ELR (cell line): ENCODE results near the gene ZRANB3.
"Not testable (repeated sequence)": the region's sequence is repeated elsewhere in the genome, so short reads cannot be mapped to it uniquely, and the experiment has no call there.

Experiments
- DNase-seq: peaks from one replicate; pipeline ENCODE4 v3.0.0-alpha.2; 2015; ENCODE audit warnings: low read depth

Gene ZRANB3

DNA sequence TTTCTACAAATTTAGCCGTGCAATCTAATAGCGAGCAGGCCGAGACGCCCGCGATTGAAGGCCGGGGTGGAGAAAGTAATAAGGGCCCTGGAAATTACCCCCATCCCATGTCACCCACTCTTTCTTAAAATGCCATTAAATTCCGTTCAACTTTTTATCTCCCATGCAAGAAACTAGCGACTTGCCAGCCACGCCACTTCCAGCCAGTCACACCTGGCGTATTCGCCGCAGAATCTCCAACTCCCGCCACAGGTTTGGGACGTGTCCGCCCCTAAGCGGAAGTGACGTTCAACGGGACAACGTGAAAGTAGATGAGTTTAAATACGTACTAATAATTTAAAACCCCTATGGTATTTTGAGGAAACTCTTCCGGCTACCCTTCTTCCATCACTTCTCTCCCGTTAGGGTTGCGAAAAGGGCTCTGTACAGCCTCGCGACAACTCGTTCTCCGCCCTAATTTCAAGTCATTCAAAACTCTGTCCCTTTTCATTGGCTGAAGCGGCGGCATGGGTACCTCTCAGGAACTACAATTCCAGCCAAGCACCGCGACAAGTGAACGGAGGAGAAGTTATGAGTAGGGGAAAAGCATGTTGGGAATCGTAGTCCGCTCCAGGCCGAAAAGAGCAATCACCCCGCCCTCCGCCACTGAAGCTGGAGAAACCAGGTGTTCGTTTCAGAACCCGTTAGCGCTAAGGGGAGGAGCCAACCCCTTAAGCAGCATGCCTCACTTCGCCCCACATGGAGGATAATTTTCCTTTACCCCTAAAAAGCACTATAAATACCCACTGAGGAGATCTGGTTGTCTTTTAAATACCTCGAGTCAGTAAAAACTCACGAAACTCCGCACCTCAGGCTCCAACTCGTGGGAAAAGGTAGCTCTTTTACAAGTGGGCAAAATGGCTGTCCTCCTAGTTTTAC lies at the start of gene ZRANB3:
Gene ZRANB3 (minus strand): TSS at position 906 of the 918 bp plus-strand sequence.
- DNase-seq = peak; percentile 98

DNA sequence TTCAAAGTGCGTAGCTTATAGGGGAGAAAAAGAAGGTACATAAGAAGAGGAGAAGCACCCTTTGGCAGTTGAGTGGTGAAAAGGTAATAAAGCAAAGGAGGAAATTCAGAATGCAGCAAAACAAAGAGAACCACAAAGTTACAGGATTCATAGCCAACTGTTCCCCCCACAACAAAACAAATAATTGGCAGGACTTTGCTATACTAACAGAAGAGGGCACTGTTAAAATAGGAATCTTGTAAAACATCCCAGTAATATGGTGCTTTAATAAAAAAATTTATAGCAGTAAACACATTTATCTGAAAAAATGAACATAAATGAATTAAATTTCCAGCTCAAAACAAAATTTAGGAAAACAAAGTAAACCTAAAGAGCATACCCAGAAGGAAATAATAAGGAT lies 42.6 kb upstream of the ZRANB3 start:
- DNase-seq = no peak

DNA sequence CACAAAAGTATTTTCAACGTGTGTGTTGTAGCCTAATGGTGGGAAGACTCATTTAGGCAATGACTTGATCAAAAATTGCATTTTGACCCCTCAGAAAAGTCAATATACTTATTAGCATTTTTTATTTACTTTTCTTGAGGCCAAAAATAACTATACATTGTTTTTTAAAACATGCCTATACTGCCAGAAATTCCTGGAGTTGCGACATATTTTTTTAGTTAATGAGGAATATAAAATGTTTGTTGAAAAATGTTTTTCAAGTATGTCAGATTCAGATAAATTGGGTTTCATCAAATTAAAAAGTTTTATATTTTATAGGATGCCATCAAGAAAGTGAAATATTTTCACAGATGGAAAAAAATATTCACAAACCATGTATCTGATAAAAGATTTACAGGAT lies 39.9 kb upstream of the ZRANB3 start:
- no peak for DNase-seq

DNA sequence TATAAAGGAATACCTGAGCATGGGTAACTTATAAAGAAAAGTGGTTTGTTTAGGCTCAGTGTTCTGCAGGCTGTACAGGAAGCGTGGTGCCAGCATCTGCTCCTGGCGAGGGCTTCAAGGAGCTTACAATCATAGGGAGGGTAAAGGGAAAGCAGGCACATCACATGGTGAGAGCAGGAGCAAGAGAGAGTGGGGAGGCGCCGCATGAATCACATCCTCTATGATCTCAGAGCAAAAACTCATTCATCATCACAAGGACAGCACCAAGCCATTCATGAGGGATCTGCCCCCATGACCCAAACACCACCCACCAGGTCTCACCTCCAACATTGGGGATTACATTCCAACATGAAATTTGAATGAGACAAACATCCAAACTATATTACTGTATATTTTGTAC lies 32.8 kb upstream of the ZRANB3 start:
- DNase-seq = peak; percentile 71

DNA sequence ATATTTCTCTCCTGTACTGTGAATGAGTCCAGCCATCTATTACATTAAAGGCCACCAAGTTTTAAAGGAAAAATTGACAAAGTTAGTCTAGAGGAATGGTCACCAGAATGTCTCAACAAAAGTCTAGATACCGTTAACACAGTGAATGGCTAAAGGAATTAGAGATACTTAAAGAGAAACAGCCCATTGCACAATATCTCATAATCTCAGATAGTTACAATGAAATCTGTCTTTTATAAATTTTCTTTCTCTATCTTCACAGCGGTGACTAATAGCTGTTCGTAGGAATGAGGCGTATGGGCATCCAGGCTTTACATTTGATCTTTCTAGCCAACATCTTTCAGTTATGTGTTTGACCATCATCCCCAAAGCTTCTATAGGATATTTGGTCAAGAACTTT lies 30.9 kb upstream of the ZRANB3 start:
- DNase-seq = no peak

DNA sequence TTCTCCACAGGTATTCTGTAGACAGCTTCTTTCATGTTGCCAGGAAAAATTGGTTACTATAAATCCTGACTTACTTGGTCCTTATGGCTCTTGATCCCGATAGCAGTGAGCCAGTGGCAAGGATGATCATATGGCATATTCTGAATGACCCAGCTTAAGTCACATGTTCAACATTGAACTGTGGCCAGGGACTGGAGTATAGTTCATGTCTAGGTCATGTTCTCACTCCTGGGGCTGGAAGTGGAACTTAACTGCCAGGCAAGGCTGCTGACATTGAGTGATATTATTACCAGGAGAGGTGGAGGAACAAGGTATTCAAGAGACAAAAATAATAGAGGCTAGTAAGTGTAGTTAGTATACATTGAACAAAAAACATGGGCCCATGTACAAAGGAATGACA lies 26.5 kb upstream of the ZRANB3 start:
- no peak for DNase-seq

DNA sequence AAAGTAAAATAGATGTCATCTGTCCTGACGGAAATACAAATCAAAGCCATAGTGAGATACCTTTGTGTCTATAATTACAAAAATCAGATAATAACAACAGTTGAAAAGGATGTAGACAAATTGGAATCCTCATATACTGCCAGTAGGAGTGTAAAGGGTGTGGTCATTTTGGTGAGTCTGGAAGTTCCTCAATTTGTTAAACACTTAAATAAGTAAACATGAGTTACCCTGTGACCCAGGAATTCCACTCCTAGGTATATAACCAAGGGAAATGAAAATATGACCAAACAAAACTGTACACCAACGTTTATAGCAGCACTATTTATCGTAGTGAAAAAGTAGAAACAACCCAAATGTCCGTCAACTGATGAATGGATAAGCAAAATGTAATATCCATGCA lies 24.3 kb upstream of the ZRANB3 start:
- DNase-seq = no peak

DNA sequence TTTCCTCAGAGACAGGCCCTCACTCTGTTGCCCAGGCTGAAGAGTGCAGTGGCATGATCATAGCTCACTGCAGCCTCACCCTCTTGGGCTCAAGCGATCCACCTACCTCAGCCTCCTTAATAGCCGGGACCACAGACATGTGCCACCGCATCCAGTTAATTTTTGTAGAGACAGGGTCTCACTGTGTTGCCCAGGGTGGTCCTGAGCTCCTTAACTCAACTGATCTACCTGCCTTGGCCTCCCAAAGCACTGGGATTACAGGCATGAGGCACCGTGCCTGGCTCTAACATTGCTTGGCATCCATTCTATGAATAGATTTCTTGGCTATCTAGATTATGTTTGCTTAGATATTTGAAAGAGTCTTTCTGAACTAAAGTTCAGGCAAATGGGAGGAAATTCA lies 21.9 kb upstream of the ZRANB3 start:
- DNase-seq = no peak

DNA sequence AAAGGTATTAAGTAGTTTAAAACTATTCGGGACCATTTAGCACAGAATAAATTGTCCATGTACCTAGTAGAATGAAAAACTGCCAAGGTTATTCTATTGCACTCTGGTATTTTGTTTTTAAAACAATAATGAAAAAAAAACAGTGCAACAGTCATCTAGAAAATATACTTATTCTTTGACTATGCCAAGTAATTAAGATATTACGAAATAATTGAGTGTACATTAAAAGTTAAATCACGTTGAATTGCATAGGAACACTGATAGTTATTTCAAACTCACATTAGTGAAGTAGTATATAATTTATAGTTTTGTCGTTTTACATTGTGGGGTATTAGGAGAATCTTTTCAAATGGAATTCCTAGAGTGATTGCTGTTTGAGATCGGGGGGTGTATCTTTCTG lies 20.3 kb upstream of the ZRANB3 start:
- DNase-seq = no peak

DNA sequence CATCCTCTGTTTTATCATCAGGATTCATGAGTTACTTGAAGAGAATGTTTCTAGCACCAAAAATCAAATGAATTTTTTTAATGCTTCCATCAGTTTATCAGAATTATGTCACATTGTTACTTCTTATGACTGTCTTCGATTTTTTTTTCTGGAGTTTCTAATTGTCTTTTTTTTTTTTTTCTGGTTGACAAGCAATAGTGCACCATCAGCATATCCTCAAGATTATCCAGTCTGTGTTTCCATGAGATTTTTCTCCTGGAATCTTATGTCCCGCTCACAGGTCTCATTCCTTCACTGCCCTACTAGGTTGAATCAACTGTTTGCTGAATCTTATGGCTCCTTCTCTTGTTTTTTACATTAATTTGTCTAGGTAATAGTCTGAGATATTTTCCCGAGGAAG lies 16.3 kb upstream of the ZRANB3 start:
- no peak for DNase-seq

DNA sequence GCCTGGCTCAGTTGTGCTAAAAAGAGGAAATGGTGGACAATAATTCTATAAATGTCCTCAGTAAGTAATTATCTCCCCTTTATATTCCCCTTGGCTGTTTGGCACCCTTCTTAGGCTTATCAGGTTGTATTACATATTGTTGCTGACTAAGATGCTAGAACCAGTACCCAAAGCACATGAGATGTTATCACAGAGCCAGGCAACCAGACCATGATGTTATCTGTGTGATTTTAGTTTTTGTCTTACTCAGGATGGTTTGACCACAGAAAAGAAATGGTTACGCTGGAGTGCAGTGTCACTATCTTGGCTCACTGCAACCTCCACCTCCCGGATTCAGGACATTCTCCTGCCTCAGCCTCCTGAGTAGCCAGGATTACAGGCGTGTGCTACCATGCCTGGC lies 15.4 kb upstream of the ZRANB3 start:
- DNase-seq = no peak

DNA sequence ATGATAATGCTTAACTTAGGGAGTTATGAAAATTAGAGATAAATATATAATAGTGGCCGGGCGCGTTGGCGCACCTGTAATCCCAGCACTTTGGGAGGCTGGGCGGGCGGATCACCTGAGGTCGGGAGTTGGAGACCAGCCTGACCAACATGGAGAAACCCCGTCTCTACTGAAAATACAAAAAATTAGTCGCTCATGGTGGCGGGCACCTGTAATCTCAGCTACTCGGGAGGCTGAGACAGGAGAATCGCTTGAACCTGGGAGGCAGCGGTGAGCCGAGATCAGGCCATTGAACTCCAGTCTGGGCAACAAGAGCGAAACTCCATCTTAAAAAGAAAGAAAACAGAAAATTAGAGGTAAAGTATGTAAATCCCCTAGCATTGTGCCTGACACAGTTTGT lies 2.5 kb upstream of the ZRANB3 start:
- not testable (repeated sequence) for DNase-seq

DNA sequence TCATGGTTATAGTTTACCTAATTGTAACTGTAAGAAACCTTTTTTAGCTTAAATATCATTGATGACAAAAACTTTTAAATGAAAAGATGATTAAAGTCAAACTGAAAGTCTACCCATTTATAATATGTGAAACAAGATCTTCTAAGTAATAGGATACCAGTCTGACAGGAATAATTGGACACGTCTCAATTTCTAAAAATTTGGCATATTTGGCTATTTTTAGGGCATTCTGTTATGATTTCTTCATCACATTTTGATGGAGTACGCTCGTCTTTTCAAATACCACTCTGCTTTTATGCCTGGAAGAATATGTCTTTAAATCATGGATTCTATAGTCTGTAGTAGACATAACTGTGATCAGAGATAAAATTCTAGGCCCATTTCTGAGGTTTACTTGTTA lies 1.6 kb upstream of the ZRANB3 start:
- no peak for DNase-seq

DNA sequence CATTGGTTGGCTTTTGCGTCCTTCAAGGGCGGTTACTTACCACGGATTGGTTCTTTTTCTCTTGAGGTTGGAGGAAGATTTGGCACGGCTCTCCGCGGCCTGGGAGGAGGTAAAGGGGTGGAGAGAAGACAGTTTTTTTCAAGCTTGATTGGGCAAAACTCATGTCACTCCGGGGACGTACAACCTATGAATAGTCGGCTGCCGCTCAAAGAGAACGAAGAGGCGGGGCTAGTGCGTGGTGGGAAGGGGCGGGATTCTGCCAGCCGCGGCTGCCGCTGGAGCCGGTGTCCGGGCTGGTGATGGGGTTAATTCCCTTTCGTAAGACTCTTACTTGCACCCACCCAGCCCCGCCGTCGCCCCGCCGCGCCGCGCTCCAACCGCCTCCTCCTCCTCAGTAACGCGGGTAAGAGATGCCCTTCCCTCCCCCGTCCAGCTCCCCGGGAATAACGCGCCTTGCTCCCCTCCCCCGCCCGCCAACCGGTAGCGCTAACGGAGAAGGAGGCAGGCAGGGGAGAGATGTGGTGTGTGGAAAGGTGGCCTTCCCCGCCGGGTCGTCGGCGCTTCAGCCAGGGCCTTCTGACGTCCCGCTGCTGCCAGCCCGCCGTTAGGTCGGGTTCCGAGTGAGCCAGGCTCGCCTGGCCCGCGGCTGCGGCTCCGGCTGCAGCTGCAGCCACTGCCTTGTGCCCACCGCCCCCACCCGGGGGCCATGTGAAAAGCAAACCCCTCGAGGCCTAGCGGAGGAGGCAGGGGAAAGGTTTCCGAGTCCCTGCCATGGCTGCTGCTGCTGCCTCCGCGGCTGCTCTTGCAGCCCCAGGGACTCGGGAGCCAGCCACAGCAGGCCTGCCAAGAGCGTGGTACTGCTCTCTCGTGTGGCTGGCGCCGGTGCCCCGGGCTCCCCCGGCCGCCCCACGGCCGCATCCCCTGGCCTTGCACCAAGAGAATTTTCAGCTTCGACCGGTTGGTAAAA lies 496 bp upstream of the ZRANB3 start, which contains the start of gene R3HDM1:
Gene R3HDM1 (plus strand): TSS at position 254 of the 967 bp plus-strand sequence. CDS start 73,362 bp downstream, outside the sequence.
- DNase-seq = peak; percentile 100

DNA sequence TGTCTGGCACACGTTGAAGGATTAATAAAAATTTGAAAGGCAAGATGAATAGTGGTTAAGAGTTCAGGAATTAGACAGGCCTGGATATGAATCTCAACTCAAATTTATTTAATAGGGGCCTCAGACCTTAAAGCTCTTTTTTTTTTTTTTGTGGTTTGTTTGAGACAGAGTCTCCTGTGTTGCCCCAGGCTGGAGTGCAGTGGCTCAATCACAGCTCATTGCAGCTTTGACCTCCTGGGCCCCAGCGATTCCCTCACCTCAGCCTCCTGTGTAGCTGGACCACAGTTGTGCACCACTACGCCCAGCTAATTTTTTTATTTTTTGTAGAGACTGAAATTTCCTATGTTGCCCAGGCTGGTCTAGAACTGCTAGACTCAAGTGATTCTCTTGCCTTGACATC lies 3.0 kb downstream of the ZRANB3 start:
- peak; percentile 27 for DNase-seq

DNA sequence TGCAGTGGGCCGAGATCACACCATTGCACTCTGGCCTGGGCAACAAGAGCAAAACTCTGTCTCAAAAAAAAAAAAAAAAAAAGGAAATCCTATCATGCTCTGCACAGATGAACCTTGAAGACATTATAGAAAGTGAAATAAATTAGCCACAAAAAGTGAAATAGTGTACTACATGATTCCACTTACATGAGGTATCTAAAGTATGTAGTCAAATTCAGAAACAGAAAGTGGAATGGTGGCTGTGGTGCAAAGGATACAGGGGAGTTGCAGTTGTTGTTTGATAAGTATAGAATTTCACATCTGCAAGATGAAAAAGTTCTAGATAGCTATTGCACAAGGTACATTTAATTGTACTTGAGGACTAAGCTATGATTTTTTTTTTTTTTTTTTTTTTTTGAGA lies 5.2 kb downstream of the ZRANB3 start:
- DNase-seq = no peak

DNA sequence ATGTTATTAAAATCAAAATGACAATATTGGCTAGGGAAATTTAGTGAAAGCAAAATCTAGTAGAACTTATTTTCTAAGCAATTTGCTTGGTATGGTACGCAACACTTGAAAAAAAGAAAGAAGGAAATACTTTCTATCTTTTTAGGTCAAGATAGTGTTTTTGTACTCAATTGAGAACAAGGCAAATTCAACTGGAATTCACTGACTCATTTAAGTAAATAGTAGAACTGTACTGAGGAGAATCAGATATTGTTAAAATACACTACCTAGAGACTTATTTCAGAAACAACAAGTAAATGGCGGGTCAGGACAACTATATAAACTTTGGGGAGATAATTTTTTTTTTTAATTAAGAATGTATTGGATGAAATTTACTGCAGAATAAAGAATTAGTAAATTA lies 18.9 kb downstream of the ZRANB3 start:
- DNase-seq = no peak

DNA sequence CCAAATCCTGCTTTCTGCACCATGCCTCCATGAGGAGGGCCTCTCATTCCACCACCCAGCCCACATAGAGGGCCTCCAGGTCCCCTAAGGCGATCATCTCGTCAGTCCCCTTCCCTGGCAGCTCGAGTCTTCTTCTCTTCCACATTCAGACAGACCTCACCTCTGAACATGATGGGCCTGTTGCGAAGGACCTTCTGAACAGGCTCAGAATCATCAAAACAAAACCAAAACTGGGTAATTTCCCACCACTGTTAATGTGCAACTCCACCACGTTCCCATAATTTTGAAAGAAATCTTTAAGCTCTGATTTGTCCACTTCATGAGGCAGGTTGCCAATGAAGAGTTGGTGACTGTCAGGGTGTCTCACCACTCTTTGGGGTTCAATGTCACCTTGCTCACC lies 20.4 kb downstream of the ZRANB3 start:
- DNase-seq = no peak

DNA sequence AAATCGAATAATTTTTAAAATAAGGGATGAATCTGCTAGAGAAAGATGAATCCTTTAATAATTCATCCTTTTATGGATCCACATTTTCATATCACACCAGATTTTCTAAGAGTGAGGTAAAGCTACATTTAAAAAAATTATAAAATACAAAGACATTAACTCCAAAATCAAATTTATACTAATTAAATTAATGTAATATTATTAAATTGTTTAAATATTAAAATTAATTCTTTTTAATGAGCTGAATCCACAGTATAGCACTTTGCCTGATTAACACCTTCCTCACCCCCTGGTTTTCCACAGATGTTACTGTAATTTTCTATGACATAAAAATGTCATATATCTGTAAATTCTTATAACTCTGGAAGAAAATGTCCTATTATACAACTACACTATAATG lies 26.2 kb downstream of the ZRANB3 start:
- DNase-seq = no peak

DNA sequence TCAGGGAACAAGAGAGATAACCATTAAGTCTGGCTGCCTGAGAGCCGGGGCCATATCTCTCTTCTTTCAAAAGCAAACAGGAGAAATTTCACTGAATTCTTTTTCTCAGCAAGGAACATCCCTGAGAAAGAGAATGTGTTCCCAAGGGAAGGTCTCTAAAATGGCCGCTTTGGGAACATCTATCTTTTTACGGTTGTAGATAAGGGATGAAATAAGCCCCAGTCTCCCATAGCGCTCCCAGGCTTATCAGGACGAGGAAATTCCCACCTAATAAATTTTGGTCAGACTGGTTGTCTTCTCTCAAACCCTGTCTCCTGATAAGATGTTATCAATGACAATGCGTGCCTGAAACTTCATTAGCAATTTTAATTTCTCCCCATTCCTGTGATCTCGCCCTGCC lies 32.4 kb downstream of the ZRANB3 start:
- not testable (repeated sequence) for DNase-seq

DNA sequence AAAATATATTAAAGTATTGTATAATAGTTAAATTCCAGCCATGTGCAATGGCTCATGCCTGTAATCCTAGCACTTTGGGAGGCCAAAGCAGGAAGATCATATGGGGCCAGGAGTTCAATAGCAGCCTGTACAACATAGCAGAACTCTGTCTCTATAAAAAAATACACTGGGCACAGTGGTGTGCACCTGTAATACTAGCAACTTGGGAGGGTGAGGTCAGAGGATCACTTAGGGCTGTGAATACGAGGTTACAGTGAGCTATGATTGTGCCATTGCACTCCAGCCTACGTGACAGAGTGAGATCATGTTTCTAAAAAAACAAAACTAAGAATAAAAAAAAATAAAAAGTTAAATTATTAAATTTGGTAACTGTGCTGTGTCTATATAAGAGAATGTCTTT lies 36.1 kb downstream of the ZRANB3 start:
- no peak for DNase-seq

DNA sequence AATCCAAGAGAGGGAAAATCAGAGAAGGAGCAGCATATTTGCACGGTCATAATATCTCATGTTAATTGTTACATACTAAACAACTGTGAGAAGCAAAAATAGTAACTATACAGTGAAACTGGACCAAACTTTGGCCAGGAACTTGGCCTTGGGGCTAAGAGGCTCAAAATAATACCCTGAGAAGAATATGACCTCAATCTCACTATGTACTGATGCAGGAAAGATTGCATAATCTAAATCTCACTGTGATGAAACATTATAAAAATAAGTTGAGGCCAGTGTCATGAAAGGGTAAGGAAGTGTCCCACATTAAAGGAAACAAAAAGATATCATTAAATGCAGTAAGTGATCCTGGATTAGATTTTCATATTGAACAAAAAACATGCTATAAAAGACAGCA lies 36.5 kb downstream of the ZRANB3 start:
- no peak for DNase-seq

DNA sequence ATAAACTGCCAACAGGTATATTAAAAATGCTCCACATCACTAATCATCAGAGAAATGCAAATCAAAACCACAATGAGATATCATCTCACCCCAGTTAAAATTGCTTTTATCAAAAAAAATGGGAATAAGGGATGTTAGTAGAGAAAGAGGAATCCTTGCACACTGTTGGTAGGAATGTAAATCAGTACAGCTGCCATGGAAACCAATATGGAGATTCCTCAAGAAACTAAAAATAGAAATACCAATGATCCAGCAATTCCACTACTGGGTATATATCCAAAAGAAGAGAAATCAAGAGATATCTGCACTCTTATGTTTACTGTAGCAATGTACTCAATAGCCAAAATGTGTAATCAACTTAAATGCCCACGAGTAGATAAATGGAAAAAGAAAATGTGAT lies 40.6 kb downstream of the ZRANB3 start:
- no peak for DNase-seq
